Measurements from ENCODE around the gene ARF5.

The ARF5 gene

GRCh38 chr7:127629268-127629854, 41.1 kb downstream of the ARF5 start:
- Histone ChIP-seq H3K79me1 (ENCODE audit: low read length) (no peaks in the 10 kb centered on the region), H4K8ac (ENCODE audit: low read depth, low read length) (no peak overlapping the region), H3K4me2 (ENCODE audit: low read length) (no peak overlapping the region), H3K36me3 (ENCODE audit: control insufficient read depth, insufficient read depth, low read length) (no peaks in the 10 kb centered on the region), H3K23ac (ENCODE audit: low read length) (no peak overlapping the region), H2AK5ac (ENCODE audit: low read length) (no peak overlapping the region), H3K4me3 (ENCODE audit: low read length) (no peak overlapping the region), H3K27me3 (ENCODE audit: insufficient read depth, low read length, poor library complexity) (no peaks in the 10 kb centered on the region), H3K4ac (ENCODE audit: low read depth, low read length) (no peak overlapping the region), H2BK120ac (ENCODE audit: low read depth, low read length) (no peak overlapping the region), H3K27ac (ENCODE audit: low read depth, low read length) (no peak overlapping the region), H3K56ac (ENCODE audit: low read length) (peak overlapping the region; percentile 65), H2BK15ac (replicated peaks; ENCODE audit: low read depth) (no peak overlapping the region), H3K79me2 (ENCODE audit: control insufficient read depth, insufficient read depth, low read length) (no peaks in the 10 kb centered on the region), H2BK5ac (ENCODE audit: low read length) (no peak overlapping the region), H3K9ac (ENCODE audit: low read length) (no peak overlapping the region), H3K18ac (ENCODE audit: low read length) (no peak overlapping the region), H4K5ac (ENCODE audit: low read length) (no peak overlapping the region), H3K4me1 (ENCODE audit: control insufficient read depth, low read depth, low read length) (peaks cover 2% of the 10 kb centered on the region)
- peak; percentile 90 for DNase-seq
- no CpG with 5 or more reads among the region's 5 CpGs for WGBS (ENCODE audit: extremely low coverage, insufficient coverage, low lambda C conversion rate)

DNA sequence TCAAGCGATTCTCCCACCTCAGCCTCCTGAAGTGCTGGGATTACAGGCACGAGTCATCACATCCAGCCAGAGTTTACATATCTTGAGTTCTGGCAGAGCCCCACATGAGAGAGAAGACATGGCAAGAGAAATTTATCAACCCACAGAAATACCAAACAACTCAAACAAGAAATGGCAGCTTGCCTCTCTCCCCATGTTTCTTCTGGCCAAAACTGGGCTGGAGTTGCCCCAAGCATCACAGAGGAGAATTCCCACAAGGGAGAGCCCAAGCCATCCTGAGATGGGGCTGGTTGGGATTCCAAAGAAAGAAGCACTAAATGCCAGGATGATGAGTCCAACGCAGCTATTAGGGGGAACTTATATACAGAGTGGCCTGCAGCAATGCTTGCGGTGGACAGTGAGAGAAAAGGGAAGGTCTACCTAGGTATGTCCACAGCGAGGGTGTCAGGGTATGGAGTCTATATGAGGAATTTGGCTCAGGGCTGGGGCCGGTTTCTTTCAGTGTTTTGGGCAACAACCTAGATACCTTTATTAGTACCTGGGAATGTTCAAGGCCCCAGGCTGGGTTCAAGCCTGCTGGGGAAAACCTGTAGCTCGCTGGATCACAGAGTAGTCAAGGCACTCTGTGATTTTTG, 44.2 kb downstream of the ARF5 start:
- Histone ChIP-seq H3K18ac (ENCODE audit: low read length) (no peak overlapping the region), H3K23ac (ENCODE audit: low read length) (no peak overlapping the region), H2BK120ac (ENCODE audit: low read depth, low read length) (no peak overlapping the region), H3K79me2 (ENCODE audit: control insufficient read depth, insufficient read depth, low read length) (no peaks in the 10 kb centered on the region), H3K79me1 (ENCODE audit: low read length) (no peaks in the 10 kb centered on the region), H3K4ac (ENCODE audit: low read depth, low read length) (no peak overlapping the region), H3K4me3 (ENCODE audit: low read length) (no peak overlapping the region), H4K5ac (ENCODE audit: low read length) (no peak overlapping the region), H2BK15ac (replicated peaks; ENCODE audit: low read depth) (no peak overlapping the region), H2AK5ac (ENCODE audit: low read length) (no peak overlapping the region), H3K27me3 (ENCODE audit: insufficient read depth, low read length, poor library complexity) (no peaks in the 10 kb centered on the region), H2BK5ac (ENCODE audit: low read length) (no peak overlapping the region), H3K56ac (ENCODE audit: low read length) (no peak overlapping the region), H3K9ac (ENCODE audit: low read length) (no peak overlapping the region), H3K4me2 (ENCODE audit: low read length) (no peak overlapping the region), H3K36me3 (ENCODE audit: control insufficient read depth, insufficient read depth, low read length) (no peaks in the 10 kb centered on the region), H3K4me1 (ENCODE audit: control insufficient read depth, low read depth, low read length) (peaks cover 2% of the 10 kb centered on the region), H4K8ac (ENCODE audit: low read depth, low read length) (no peak overlapping the region), H3K27ac (ENCODE audit: low read depth, low read length) (no peak overlapping the region)
- WGBS (ENCODE audit: extremely low coverage, insufficient coverage, low lambda C conversion rate) = no CpG with 5 or more reads among the region's 7 CpGs
- no peak for DNase-seq

DNA sequence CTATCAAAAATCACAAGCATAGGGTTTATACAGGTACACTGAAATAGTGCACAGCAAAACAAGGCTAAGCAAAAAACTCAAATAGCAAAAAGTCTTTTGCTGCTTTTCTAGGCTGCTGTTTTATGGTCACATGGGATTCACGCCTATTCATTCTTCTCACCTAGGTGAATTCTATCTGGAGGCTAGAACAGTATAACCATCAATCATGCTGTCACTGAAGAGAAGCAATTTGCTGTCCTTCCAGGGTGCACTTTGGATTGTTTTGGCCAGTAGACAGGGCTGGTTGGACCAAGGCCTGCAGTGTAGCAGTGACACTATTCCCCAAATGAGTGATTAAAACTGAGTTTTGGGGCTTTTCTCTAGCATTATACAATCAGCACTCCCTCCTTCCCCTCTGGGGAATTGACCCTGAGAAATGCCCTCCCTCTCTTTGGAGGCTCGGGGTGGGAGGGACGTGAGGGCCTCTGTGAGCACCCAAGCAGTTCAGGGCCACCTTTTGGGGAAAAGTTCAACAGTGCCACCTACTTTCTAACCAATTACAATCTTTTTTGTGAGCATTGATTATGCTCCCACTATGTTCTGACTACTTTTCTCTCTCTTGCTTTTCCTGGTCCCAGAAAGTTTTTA, 47.6 kb downstream of the ARF5 start:
- no peak for DNase-seq
- Histone ChIP-seq H2BK120ac (ENCODE audit: low read depth, low read length) (no peak overlapping the region), H2BK5ac (ENCODE audit: low read length) (no peak overlapping the region), H3K27me3 (ENCODE audit: insufficient read depth, low read length, poor library complexity) (no peaks in the 10 kb centered on the region), H3K56ac (ENCODE audit: low read length) (no peak overlapping the region), H2BK15ac (replicated peaks; ENCODE audit: low read depth) (no peak overlapping the region), H2AK5ac (ENCODE audit: low read length) (no peak overlapping the region), H3K18ac (ENCODE audit: low read length) (no peak overlapping the region), H3K4ac (ENCODE audit: low read depth, low read length) (no peak overlapping the region), H3K79me1 (ENCODE audit: low read length) (no peaks in the 10 kb centered on the region), H3K4me2 (ENCODE audit: low read length) (no peak overlapping the region), H4K5ac (ENCODE audit: low read length) (no peak overlapping the region), H4K8ac (ENCODE audit: low read depth, low read length) (no peak overlapping the region), H3K36me3 (ENCODE audit: control insufficient read depth, insufficient read depth, low read length) (no peaks in the 10 kb centered on the region), H3K23ac (ENCODE audit: low read length) (no peak overlapping the region), H3K79me2 (ENCODE audit: control insufficient read depth, insufficient read depth, low read length) (no peaks in the 10 kb centered on the region), H3K9ac (ENCODE audit: low read length) (no peak overlapping the region), H3K4me1 (ENCODE audit: control insufficient read depth, low read depth, low read length) (no peaks in the 10 kb centered on the region), H3K4me3 (ENCODE audit: low read length) (no peak overlapping the region), H3K27ac (ENCODE audit: low read depth, low read length) (no peak overlapping the region)
- WGBS (ENCODE audit: extremely low coverage, insufficient coverage, low lambda C conversion rate) = no CpG with 5 or more reads among the region's 3 CpGs

DNA sequence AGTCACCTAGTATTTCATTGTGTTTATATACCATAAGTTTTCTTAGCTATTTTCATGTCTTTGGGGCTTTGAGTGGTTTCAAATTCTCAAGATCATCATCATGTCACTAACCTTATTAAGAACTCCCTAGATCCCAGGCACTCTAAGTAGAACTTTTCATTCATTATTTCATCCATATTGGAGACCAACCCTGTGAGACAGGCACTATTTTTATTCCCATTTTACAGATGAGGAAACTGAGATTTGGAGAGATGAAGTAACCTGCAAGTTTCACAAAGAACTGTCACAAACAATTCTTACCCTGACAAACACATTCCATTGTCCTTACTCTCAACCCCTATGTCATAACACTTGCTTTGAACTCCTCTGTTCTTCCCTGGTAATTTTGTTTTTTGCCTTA, 50.0 kb downstream of the ARF5 start:
- Histone ChIP-seq H3K4me3 (ENCODE audit: low read length) (no peak overlapping the region), H3K36me3 (ENCODE audit: control insufficient read depth, insufficient read depth, low read length) (no peaks in the 10 kb centered on the region), H3K79me2 (ENCODE audit: control insufficient read depth, insufficient read depth, low read length) (no peaks in the 10 kb centered on the region), H2BK5ac (ENCODE audit: low read length) (no peak overlapping the region), H2BK15ac (replicated peaks; ENCODE audit: low read depth) (no peak overlapping the region), H4K8ac (ENCODE audit: low read depth, low read length) (no peak overlapping the region), H3K23ac (ENCODE audit: low read length) (no peak overlapping the region), H4K5ac (ENCODE audit: low read length) (no peak overlapping the region), H3K27ac (ENCODE audit: low read depth, low read length) (no peak overlapping the region), H3K27me3 (ENCODE audit: insufficient read depth, low read length, poor library complexity) (no peaks in the 10 kb centered on the region), H3K18ac (ENCODE audit: low read length) (no peak overlapping the region), H3K79me1 (ENCODE audit: low read length) (no peaks in the 10 kb centered on the region), H2BK120ac (ENCODE audit: low read depth, low read length) (no peak overlapping the region), H3K4me1 (ENCODE audit: control insufficient read depth, low read depth, low read length) (no peaks in the 10 kb centered on the region), H3K4ac (ENCODE audit: low read depth, low read length) (no peak overlapping the region), H3K9ac (ENCODE audit: low read length) (no peak overlapping the region), H3K56ac (ENCODE audit: low read length) (no peak overlapping the region), H2AK5ac (ENCODE audit: low read length) (no peak overlapping the region), H3K4me2 (ENCODE audit: low read length) (no peak overlapping the region)
- DNase-seq = no peak
